CD14-positive monocyte (primary cell): ENCODE measurements around the gene ST3GAL2. TPM values are rescaled to one million over a fixed set of nuclear protein-coding genes. Genes with fewer than 3 reads are reported as not detected.
"Not testable (repeated sequence)": the region's sequence is repeated elsewhere in the genome, so short reads cannot be mapped to it uniquely, and the experiment has no call there.

ENCODE experiments used
- DNase-seq, 3 donors: peaks; one replicate each; pipeline ENCODE4 v3.0.0-alpha.2; 2011 to 2022
- H2AFZ ChIP-seq: 2 replicates; pipeline ENCODE4 v1.6.0; 2012; ENCODE audit warnings: mild to moderate bottlenecking, low read depth, low read length, inconsistent platforms; ENCODE audit not compliant: insufficient read depth, poor library complexity, severe bottlenecking
- H3K27ac ChIP-seq, 2 donors: 1 replicate in 1 of 2; 2 replicates in 1 of 2; pipeline ENCODE4 v1.5.1; 2012 to 2013; ENCODE audit warnings: low read length in 2 of 2, control low read depth in 1 of 2, inconsistent platforms in 1 of 2, low read depth in 1 of 2, mild to moderate bottlenecking in 1 of 2
- H3K27me3 ChIP-seq, 2 donors: one replicate each; pipeline versions ENCODE4 v1.6.0 to v1.6.1; 2011 to 2013; ENCODE audit warnings: low read length in 2 of 2; ENCODE audit not compliant: control insufficient read depth in 2 of 2, insufficient read depth in 2 of 2
- H3K36me3 ChIP-seq, 2 donors: replicated peaks in 1 of 2; 1 replicate in 1 of 2; 2 replicates in 1 of 2; pipeline versions ENCODE4 v1.5.1 to v1.6.1; 2012 to 2013; ENCODE audit warnings: low read length in 2 of 2, control low read depth in 1 of 2, inconsistent platforms in 1 of 2, mild to moderate bottlenecking in 1 of 2; ENCODE audit not compliant: insufficient read depth in 2 of 2, control insufficient read depth in 1 of 2
- H3K4me1 ChIP-seq, 2 donors: 1 replicate in 1 of 2; 2 replicates in 1 of 2; pipeline versions ENCODE4 v1.5.1 to v1.6.1; 2012 to 2013; ENCODE audit warnings: low read length in 2 of 2, control low read depth in 1 of 2, inconsistent platforms in 1 of 2, mild to moderate bottlenecking in 1 of 2, moderate library complexity in 1 of 2; ENCODE audit not compliant: insufficient read depth in 2 of 2, control insufficient read depth in 1 of 2
- H3K4me2 ChIP-seq: replicated peaks from 2 replicates; pipeline ENCODE3; 2012; ENCODE audit warnings: low read length, moderate library complexity, mild to moderate bottlenecking; ENCODE audit not compliant: poor library complexity, severe bottlenecking; ENCODE audit errors: extremely low read depth
- H3K4me3 ChIP-seq, 3 experiments: fragments of 200-600 bp in 1 of 3; sonication (generic) in 1 of 3; replicated peaks in 1 of 3; 1 replicate in 2 of 3; 2 replicates in 1 of 3; pipeline ENCODE4 v1.5.1; 2011 to 2013; ENCODE audit warnings: low read length in 3 of 3, mild to moderate bottlenecking in 3 of 3, control low read depth in 2 of 3, low read depth in 2 of 3, inconsistent platforms in 1 of 3, moderate library complexity in 1 of 3
- H3K79me2 ChIP-seq: 2 replicates; pipeline ENCODE4 v1.6.0; 2012; ENCODE audit warnings: mild to moderate bottlenecking, control low read depth, inconsistent platforms, low read length, moderate library complexity; ENCODE audit not compliant: insufficient read depth
- H3K9ac ChIP-seq: 2 replicates; pipeline ENCODE4 v1.6.0; 2017; ENCODE audit warnings: low read length, mild to moderate bottlenecking; ENCODE audit not compliant: insufficient read depth, poor library complexity, severe bottlenecking
- H3K9me3 ChIP-seq, 2 donors: replicated peaks in 1 of 2; 1 replicate in 1 of 2; 2 replicates in 1 of 2; pipeline versions ENCODE4 v1.5.1 to v1.6.1; 2012 to 2013; ENCODE audit warnings: low read length in 2 of 2, control low read depth in 1 of 2; ENCODE audit not compliant: control insufficient read depth in 1 of 2, insufficient read depth in 1 of 2
- H4K20me1 ChIP-seq: 2 replicates; pipeline ENCODE4 v1.6.0; 2012; ENCODE audit warnings: mild to moderate bottlenecking, low read length, control low read depth, moderate library complexity; ENCODE audit not compliant: insufficient read depth
- H3K27ac Mint-ChIP-seq, 7 donors: one replicate each; pipeline ENCODE4 v1.8.0; 2020; ENCODE audit warnings: mild to moderate bottlenecking in 7 of 7, mixed read lengths in 7 of 7, moderate library complexity in 6 of 7, inconsistent platforms in 2 of 7
- H3K27me3 Mint-ChIP-seq, 3 donors: one replicate each; pipeline ENCODE4 v1.8.0; 2021 to 2022; ENCODE audit warnings: low read depth in 3 of 3, mild to moderate bottlenecking in 3 of 3, mixed read lengths in 3 of 3, moderate library complexity in 3 of 3, inconsistent platforms in 1 of 3
- H3K36me3 Mint-ChIP-seq, 2 donors: one replicate each; pipeline ENCODE4 v1.8.0; 2020; ENCODE audit warnings: mixed read lengths in 2 of 2, inconsistent platforms in 1 of 2, mild to moderate bottlenecking in 1 of 2
- H3K4me1 Mint-ChIP-seq: one replicate; pipeline ENCODE4 v1.8.0; 2020; ENCODE audit warnings: mild to moderate bottlenecking, mixed read lengths
- H3K4me3 Mint-ChIP-seq, 2 donors: one replicate each; pipeline ENCODE4 v1.8.0; 2020; ENCODE audit warnings: mild to moderate bottlenecking in 2 of 2, mixed read lengths in 2 of 2, moderate library complexity in 1 of 2
- H3K9me3 Mint-ChIP-seq, 7 donors: one replicate each; pipeline ENCODE4 v1.8.0; 2020 to 2022; ENCODE audit warnings: mixed read lengths in 7 of 7, mild to moderate bottlenecking in 6 of 7, moderate library complexity in 6 of 7, inconsistent platforms in 2 of 7
- WGBS: methylation state at CpG from one replicate; pipeline ENCODE4 v1.1.5; 2013; ENCODE audit warnings: missing lambda C conversion rate; ENCODE audit not compliant: insufficient coverage; 5-methylcytosine and 5-hydroxymethylcytosine counted together
- intact Hi-C, 2 donors: fragments of 100-400 bp; cut with micrococcal nuclease; formaldehyde crosslinking; loops; one replicate each; pipeline versions ENCODE4 v1.15.0 to v1.15.1; 2023
- polyA plus RNA-seq, 3 donors: library from polyadenylated mRNA; depleted of rRNA in 1 of 3; unstranded in 2 of 3; stranded (reverse) in 1 of 3; fragments of 300-500 nt in 2 of 3; fragments of >200 nt in 1 of 3; fragmentation: Illumina TruSeq in 2 of 3; gene quantifications; 1 replicate in 2 of 3; 2 replicates in 1 of 3; pipeline ENCODE4 v1.2.3, GENCODE V29; 2012 to 2021
- TF ChIP-seq, protein P1 (sequence below): fragments of 200-600 bp; IDR thresholded peaks from one replicate; pipeline ENCODE4 v1.8.0; 2022; ENCODE audit warnings: antibody characterized with exemption, mild to moderate bottlenecking

ST3GAL2 gene
- polyA plus RNA-seq, 3 donors = 13.5 to 20.0 (median 18.4) TPM

DNA sequence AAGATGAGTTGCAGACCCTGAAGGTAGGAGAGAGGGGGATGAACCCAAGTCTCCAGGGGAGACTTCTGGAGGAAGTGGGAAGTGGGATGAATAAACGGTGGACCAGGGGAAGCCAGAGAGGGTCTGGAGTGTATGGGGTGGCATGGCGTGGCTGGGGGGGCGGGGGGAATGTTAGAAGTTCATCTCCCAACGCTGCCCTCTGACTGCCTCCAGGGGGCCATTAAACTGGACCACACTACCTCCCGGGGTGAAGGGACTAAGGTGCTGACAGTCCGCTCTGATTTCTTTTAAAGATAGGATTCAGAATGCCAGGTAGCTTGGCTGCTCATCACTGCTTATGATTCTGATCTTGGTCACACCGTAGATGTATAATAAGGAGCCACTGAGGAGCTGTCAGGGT lies 21.2 kb downstream of the ST3GAL2 start:
- no peak overlapping the region for H3K27ac Mint-ChIP-seq
- no peak overlapping the region for H3K4me3 Mint-ChIP-seq
- TF ChIP-seq, protein P1, sequence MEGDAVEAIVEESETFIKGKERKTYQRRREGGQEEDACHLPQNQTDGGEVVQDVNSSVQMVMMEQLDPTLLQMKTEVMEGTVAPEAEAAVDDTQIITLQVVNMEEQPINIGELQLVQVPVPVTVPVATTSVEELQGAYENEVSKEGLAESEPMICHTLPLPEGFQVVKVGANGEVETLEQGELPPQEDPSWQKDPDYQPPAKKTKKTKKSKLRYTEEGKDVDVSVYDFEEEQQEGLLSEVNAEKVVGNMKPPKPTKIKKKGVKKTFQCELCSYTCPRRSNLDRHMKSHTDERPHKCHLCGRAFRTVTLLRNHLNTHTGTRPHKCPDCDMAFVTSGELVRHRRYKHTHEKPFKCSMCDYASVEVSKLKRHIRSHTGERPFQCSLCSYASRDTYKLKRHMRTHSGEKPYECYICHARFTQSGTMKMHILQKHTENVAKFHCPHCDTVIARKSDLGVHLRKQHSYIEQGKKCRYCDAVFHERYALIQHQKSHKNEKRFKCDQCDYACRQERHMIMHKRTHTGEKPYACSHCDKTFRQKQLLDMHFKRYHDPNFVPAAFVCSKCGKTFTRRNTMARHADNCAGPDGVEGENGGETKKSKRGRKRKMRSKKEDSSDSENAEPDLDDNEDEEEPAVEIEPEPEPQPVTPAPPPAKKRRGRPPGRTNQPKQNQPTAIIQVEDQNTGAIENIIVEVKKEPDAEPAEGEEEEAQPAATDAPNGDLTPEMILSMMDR = no peak
- intact Hi-C loops = no loop called here
- peaks cover 35% of the 10 kb centered on the region for H3K4me1 Mint-ChIP-seq
- H3K9me3 Mint-ChIP-seq = no peaks in the 10 kb centered on the region
- Histone ChIP-seq H3K79me2 (peaks cover 40% of the 10 kb centered on the region), H3K4me1 (peaks cover 15 to 36% of the 10 kb centered on the region in 2 donors), H3K9me3 (no peaks in the 10 kb centered on the region), H3K4me3 (no peak overlapping the region), H4K20me1 (peaks cover 51% of the 10 kb centered on the region), H3K4me2 (no peak overlapping the region), H3K36me3 (peaks cover 0 to 3% of the 10 kb centered on the region in 2 donors), H3K27me3 (no peaks in the 10 kb centered on the region), H3K9ac (no peak overlapping the region), H2AFZ (no peak overlapping the region), H3K27ac (no peak overlapping the region)
- DNase-seq = no peak
- peaks cover 25 to 46% of the 10 kb centered on the region in 2 donors for H3K36me3 Mint-ChIP-seq
- H3K27me3 Mint-ChIP-seq = peaks cover 0 to 4% (median 0%) of the 10 kb centered on the region in 3 donors
- 72% methylated on average over 6 of the region's 7 CpGs for WGBS

DNA sequence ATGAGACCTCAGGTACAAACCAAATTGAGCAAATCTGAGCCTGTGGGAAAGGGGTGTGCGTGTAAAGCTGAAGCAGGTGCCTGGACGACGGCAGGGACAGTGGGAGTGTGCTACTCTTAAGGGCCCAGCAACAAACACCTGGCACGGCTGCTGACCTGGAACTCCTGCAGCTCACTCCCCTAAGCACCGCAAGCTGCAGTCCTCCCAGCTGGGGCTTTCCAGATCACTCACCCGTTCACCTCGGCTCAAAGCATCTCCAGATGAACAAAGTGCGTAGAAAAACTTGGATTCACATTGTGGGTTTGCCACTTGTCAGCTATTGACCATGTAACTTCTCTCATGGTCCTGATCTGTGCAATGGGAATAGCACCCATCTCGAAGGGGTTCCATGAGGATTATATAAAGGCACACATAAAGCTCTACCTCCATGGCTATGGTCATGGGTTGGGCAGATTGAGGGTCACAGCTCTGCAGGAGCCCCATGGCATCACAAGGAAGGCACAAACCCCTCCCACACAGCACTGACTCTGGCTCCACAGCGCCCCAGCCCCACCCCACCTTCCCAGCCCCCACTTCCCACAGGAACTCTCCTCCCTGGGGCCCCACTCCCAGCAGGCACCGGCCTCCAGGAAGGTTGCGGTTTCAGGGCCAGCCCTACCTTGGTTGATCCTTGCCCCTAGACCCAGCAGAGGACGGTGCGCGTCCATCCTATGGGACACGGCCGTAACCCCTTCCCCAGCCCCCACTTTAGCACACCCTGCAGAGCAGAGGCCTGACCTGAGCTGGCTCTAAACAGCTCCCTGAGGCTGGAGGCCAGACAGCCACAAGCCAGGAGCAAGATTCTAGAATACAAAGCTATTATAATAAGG lies 21.9 kb downstream of the ST3GAL2 start:
- no peak for DNase-seq
- Histone ChIP-seq H2AFZ (no peak overlapping the region), H3K27ac (no peak overlapping the region), H3K79me2 (peaks cover 34% of the 10 kb centered on the region), H4K20me1 (peaks cover 54% of the 10 kb centered on the region), H3K9ac (no peak overlapping the region), H3K4me2 (no peak overlapping the region), H3K4me1 (peaks cover 9 to 29% of the 10 kb centered on the region in 2 donors), H3K27me3 (no peaks in the 10 kb centered on the region), H3K4me3 (no peak overlapping the region), H3K9me3 (no peaks in the 10 kb centered on the region), H3K36me3 (peaks cover 4 to 6% of the 10 kb centered on the region in 2 donors)
- Mint-ChIP-seq H3K27me3 (peaks cover 0 to 4% (median 1%) of the 10 kb centered on the region in 3 donors), H3K9me3 (no peaks in the 10 kb centered on the region), H3K4me3 (no peak overlapping the region), H3K27ac (peak overlapping the region in 2 of 7 donors; percentile 12 to 76), H3K4me1 (peaks cover 28% of the 10 kb centered on the region), H3K36me3 (peaks cover 25 to 46% of the 10 kb centered on the region in 2 donors)
- WGBS = 85% methylated on average over 11 of the region's 17 CpGs
- TF ChIP-seq, protein P1 = no peak
- intact Hi-C loops = no loop called here

DNA sequence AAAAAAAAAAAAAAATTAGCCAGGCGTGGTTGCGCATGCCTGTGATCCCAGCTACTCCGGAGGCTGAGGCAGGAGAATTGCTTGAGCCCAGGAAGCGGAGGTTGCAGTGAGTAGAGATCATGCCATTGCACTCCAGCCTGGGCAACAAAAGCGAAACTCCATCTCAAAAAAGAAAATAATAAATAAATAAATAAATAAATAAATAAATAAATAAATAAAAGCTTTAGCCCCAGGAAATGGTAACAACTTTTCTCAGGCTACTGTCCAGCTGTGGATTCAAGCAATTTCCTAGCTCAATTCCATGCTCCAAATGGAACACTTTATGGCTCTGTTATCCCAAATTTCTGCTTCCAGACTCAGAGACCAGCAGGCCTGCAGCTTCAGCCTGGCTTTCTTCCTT lies 25.3 kb downstream of the ST3GAL2 start:
- Histone ChIP-seq H3K4me1 (peaks cover 2 to 13% of the 10 kb centered on the region in 2 donors), H4K20me1 (peaks cover 45% of the 10 kb centered on the region), H3K79me2 (peaks cover 10% of the 10 kb centered on the region), H3K36me3 (peaks cover 8 to 18% of the 10 kb centered on the region in 2 donors)
- H3K27me3 Mint-ChIP-seq, H3K9me3 ChIP-seq, H3K4me1 Mint-ChIP-seq, H3K27ac Mint-ChIP-seq, H3K27me3 ChIP-seq, H2AFZ ChIP-seq, H3K9ac ChIP-seq, DNase-seq, H3K4me2 ChIP-seq, H3K4me3 ChIP-seq, H3K27ac ChIP-seq, H3K4me3 Mint-ChIP-seq, intact Hi-C loops, H3K9me3 Mint-ChIP-seq: not testable (repeated sequence)
- H3K36me3 Mint-ChIP-seq = peaks cover 20 to 55% of the 10 kb centered on the region in 2 donors
- WGBS = no CpG with 5 or more reads among the region's 5 CpGs
